Upper lobe of right lung (tissue), 1 donor: ENCODE data around the gene NHEJ1. TPM values are rescaled to one million over a fixed set of nuclear protein-coding genes. Genes with fewer than 3 reads are reported as not detected.

ENCODE experiments used
- ATAC-seq: fragments of 200-7000 bp; cut with Tn5 transposase; one replicate; pipeline ENCODE4 v1.9.1; 2020; ENCODE audit warnings: mild to moderate bottlenecking, moderate library complexity
- DNase-seq: peaks from one replicate; pipeline ENCODE4 v3.0.0-alpha.2; 2020
- H3K27ac ChIP-seq: fragments of 200-600 bp; one replicate; pipeline ENCODE4 v1.8.0; 2022
- H3K27me3 ChIP-seq: fragments of 200-600 bp; one replicate; pipeline ENCODE4 v1.8.0; 2022; ENCODE audit warnings: mild to moderate bottlenecking
- H3K36me3 ChIP-seq: fragments of 200-600 bp; one replicate; pipeline ENCODE4 v1.8.0; 2022
- H3K4me1 ChIP-seq: fragments of 200-600 bp; one replicate; pipeline ENCODE4 v1.8.0; 2022
- H3K4me3 ChIP-seq: fragments of 200-600 bp; one replicate; pipeline ENCODE4 v1.8.0; 2022; ENCODE audit warnings: mild to moderate bottlenecking
- H3K9me3 ChIP-seq: fragments of 200-600 bp; one replicate; pipeline ENCODE4 v1.8.0; 2022
- intact Hi-C: fragments of 100-400 bp; cut with DNase I; formaldehyde crosslinking; loops from one replicate; pipeline ENCODE4 v1.11.0; 2022
- total RNA-seq: library from RNA; stranded (reverse); fragmentation: NEBNext Ultra II Directional; extraction: Animal tissue kit (Norgen Biotek cat#: 25700); gene quantifications from one replicate; pipeline ENCODE4 v1.2.1, GENCODE V29; 2021
- TF ChIP-seq, protein P1 (sequence below): fragments of 200-600 bp; IDR thresholded peaks from one replicate; pipeline ENCODE4 v1.8.0; 2022; ENCODE audit warnings: antibody characterized with exemption
- donor health status: DM: no; HTN: yes; CAD: no; lungs with severe emphysema.

The NHEJ1 gene
- total RNA-seq, 1 donor from 2014 or later = 14.3 TPM

DNA sequence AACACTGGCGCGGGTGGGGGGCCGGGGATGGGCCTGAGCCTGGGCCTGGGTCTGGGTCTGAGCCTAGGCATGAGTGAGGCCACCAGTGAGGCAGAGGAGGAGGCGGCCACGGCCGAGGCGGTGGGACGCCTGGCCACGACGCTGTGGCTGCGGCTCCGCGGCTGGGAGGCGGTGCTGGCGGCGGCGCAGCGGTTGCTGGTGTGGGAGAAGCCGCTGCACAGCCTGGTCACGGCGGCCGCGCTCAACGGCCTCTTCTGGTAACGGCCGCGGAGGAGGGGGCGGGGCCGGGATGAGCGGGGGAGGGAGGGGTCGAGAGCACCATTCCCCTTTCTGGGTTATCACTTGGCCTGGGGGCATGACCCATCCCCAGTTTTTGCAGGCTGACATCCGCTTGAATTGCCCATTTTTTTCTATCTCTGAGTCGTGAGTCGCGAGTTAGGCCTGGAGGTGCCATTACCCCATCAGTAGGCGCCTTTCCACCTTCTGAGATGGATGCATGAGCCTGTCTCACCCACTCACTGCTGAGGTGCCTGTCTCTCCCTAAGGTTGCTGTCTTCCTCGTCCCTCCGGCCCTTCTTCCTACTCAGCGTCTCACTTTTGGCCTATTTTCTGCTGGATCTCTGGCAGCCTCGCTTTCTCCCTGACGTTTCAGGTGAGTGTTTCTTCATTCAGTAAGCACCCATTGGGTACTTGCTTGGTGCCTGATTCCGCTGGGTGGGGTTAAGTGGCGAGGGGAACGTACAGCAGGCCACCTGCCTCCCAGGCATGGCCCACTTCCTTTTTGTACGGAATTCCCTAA is 18.0 kb upstream of the NHEJ1 start:
- Histone ChIP-seq H3K27me3 (no peaks in the 10 kb centered on the region), H3K4me3 (peak overlapping the region; percentile 73), H3K27ac (peak overlapping the region; percentile 98), H3K36me3 (peaks cover 66% of the 10 kb centered on the region), H3K9me3 (no peaks in the 10 kb centered on the region), H3K4me1 (peaks cover 28% of the 10 kb centered on the region)
- intact Hi-C loops = loop anchor here (10.0 kb wide), 1 partner anchor 46 kb away; the partner anchor contains the start of genes ANKZF1 and ATG9A
- TF ChIP-seq, protein P1, sequence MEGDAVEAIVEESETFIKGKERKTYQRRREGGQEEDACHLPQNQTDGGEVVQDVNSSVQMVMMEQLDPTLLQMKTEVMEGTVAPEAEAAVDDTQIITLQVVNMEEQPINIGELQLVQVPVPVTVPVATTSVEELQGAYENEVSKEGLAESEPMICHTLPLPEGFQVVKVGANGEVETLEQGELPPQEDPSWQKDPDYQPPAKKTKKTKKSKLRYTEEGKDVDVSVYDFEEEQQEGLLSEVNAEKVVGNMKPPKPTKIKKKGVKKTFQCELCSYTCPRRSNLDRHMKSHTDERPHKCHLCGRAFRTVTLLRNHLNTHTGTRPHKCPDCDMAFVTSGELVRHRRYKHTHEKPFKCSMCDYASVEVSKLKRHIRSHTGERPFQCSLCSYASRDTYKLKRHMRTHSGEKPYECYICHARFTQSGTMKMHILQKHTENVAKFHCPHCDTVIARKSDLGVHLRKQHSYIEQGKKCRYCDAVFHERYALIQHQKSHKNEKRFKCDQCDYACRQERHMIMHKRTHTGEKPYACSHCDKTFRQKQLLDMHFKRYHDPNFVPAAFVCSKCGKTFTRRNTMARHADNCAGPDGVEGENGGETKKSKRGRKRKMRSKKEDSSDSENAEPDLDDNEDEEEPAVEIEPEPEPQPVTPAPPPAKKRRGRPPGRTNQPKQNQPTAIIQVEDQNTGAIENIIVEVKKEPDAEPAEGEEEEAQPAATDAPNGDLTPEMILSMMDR = no peak
- ATAC-seq (peak; percentile 6), DNase-seq (no peak)

DNA sequence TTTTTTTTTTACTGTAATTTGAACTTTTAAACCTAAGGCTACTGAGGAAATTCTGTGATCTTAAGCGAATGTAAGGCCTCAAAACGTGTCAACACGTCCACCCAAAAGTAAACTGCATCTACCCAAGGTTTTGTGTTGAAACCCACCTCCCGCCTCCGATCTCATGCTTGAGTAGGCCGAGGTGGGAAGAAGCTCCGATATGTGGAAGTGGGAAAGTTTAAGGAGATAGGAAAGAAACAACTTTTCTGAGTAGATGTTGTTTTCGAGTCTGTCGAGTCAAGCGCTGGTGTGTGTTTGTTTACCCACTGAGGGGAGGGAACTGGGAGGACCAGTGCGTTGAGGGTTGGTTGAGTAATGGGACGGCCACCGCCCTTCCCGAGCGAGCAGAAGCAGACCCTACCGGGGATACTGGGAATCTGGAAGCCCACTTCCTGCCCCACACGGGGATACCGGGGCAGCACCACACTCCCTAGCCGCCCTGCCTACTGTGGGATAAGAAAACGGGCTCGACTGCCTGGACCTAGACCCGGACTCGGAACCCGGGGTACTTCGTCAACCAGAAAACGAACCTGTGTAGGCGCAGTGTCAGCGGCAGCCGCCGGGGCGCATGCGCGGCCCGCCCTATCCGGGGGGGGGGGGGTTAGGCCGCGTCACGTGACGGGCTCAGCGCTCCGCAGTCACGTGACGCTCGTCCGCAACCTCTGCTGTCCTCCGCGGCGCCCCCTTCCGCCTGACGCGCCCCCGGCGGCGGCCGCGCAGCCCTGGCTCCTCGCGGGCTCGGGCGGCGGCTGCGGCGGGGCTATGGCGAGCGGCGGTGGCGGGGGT is 17.1 kb upstream of the NHEJ1 start, which contains the start of gene RETREG2:
Gene RETREG2, plus strand, starts transcription at position 724 of the 825 bp plus-strand sequence. Its CDS starts 78 bp downstream, at position 802.
- H3K36me3 ChIP-seq = peaks cover 66% of the 10 kb centered on the region
- intact Hi-C loops = loop anchor here (10.0 kb wide), 1 partner anchor 47 kb away; the partner anchor contains the start of genes ANKZF1 and ATG9A
- DNase-seq (peak; percentile 92), ATAC-seq (peak; percentile 82)
- no peaks in the 10 kb centered on the region for H3K9me3 ChIP-seq
- peak within 1 kb of the TSS; percentile 98 for H3K27ac ChIP-seq
- H3K4me3 ChIP-seq = peak within 1 kb of the TSS; percentile 73
- TF ChIP-seq, protein P1 = peak; percentile 32
- peaks cover 28% of the 10 kb centered on the region for H3K4me1 ChIP-seq
- H3K27me3 ChIP-seq = no peaks in the 10 kb centered on the region

DNA sequence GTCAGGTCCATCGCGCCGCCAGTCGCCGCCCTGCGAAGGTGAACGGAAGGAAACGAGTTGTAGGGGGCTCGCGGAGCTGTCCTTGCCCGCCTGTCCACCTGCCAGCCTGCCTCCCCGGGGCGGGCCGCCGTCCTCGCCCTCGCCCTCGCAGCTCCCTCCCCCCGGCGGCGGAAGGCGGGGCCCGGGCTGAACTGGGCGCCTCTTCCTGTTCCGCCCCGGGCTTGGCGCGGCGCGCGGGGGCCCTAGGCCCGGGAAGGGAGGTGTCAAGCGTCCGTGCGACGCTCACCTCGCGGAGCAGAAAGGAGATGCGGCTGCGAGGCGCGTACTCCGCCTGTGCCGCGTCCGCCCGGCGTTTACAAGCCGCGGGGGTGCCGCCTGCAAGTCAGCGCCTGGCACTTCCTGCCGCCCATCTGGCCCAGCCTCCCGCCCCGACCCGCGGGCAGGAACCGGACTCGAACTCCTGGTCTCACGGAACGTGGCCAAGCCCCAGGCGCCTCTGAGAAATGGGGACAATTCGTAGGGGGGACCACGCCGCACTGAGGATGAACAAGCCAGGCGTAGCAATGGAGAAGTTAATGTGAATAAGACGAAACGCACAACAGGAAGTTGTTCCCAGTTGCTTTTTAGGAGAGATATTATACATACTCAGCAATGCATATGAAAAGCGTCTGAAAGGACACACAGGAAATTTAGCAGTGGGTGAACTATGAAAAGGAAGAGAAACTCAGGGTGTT is 16.4 kb upstream of the NHEJ1 start, which contains the start of gene CNPPD1:
Gene CNPPD1, minus strand, starts transcription at position 108 of the 734 bp plus-strand sequence. Its CDS starts 97 bp downstream, at position 11.
- peaks cover 66% of the 10 kb centered on the region for H3K36me3 ChIP-seq
- DNase-seq = peak; percentile 97
- peak within 1 kb of the TSS; percentile 98 for H3K27ac ChIP-seq
- TF ChIP-seq, protein P1 = no peak
- peaks cover 28% of the 10 kb centered on the region for H3K4me1 ChIP-seq
- H3K27me3 ChIP-seq = no peaks in the 10 kb centered on the region
- intact Hi-C loops = loop anchor here (10.0 kb wide), 1 partner anchor 48 kb away; the partner anchor contains the start of genes ANKZF1 and ATG9A
- peak within 1 kb of the TSS; percentile 73 for H3K4me3 ChIP-seq
- H3K9me3 ChIP-seq = no peaks in the 10 kb centered on the region
- ATAC-seq = peak; percentile 91

DNA sequence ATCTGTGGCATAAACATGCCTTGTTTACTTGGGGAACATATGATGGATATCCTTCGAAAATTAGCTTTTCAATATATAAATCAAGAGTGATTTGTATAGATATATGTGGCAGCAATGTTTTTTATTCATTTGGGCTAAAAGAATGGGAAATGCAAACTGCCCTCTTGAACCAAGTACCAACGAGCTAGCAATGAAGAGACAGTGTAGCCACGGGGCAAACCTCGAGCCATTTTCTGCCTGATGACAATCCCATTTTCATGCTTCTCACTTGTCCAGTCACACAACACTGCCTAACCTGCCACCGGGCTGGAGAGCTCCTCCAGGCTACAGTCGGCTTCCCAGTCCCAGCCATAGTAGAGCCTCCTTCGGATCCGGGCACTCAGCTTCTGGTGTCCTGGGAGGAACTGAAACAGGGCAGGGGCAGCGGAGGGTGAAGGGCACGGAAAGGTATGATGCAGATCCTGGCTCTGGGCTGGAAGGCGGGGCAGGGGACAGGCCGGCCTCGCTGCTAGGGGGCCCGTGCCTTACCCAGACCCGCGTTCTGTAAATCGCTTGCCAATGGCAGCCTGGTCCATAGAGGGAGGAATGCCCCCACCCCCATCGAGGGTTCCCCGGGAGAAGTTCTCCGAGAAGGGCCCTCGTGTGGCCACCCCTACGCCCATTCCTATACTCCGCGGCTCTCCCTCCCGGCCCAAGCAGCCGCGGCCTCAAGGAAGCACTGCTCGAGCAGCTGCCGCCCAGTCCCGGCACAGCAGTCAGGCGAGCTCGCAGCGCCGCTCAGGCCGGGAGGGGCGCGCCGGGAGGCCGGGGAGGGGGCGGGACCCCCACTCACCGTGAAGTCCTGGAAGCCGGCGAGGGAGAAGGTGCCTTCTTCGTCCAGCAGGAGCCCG is 15.6 kb upstream of the NHEJ1 start:
- peak; percentile 79 for DNase-seq
- Histone ChIP-seq H3K27ac (peak overlapping the region; percentile 98), H3K27me3 (no peaks in the 10 kb centered on the region), H3K9me3 (no peaks in the 10 kb centered on the region), H3K36me3 (peaks cover 59% of the 10 kb centered on the region), H3K4me3 (peak overlapping the region; percentile 73), H3K4me1 (peaks cover 32% of the 10 kb centered on the region)
- TF ChIP-seq, protein P1 = peak; percentile 5
- peak; percentile 49 for ATAC-seq
- intact Hi-C loops = loop anchor here (10.0 kb wide), 1 partner anchor 49 kb away; the partner anchor contains the start of genes ANKZF1 and ATG9A
